LHCN-M2 (cell line): ENCODE data around the gene SERAC1. TPM values are rescaled to one million over a fixed set of nuclear protein-coding genes. Genes with fewer than 3 reads are reported as not detected.
A peak's percentile ranks its signal among the peaks of the same experiment; 100 is the strongest.

ENCODE experiments used
- DNase-seq: peaks from one replicate; pipeline ENCODE4 v3.0.0-alpha.2; 2012; ENCODE audit warnings: low read depth
- total RNA-seq: library from RNA; depleted of rRNA; stranded (reverse); fragments of >200 nt; gene quantifications from 2 replicates; pipeline ENCODE4 v1.2.3, GENCODE V29; 2014

Gene SERAC1
- total RNA-seq, 1 experiment from 2014 or later, result 8.6 TPM

DNA sequence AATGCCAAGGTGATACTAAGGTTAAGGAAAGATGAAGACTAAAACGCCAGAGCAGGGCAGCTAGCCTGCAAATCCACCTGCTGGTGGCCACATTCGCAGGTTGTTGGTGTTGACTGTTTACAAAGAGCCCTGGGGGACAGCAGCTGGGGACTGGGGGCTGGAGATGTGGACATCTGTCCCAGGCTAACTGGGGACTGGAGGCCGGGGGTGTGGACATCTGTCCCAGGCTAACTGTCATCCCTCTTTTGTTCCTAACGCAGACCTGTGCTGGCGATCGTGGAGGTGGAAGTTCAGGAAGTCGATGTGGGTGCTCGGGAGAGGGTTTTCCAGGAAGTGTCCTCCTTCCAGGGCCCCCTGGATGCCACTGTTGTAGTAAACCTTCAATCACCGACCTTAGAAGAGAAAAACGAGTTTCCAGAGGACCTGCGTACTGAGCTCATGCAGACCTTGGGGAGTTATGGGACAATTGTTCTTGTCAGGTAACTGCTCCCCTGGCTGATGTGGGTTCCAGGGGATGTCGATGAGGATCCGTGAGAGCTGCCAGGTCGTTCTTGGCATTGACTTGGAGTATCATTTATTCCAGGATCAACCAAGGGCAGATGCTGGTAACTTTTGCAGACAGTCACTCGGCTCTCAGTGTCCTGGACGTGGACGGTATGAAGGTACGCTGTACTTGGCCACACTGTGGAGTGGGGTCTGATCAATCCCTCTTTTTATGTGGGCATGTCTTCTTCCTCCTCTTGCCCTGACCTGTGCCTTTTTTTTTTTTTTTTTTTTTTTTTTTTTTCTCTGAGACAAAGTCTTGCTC, 87.0 kb downstream of the SERAC1 start:
- no peak for DNase-seq

DNA sequence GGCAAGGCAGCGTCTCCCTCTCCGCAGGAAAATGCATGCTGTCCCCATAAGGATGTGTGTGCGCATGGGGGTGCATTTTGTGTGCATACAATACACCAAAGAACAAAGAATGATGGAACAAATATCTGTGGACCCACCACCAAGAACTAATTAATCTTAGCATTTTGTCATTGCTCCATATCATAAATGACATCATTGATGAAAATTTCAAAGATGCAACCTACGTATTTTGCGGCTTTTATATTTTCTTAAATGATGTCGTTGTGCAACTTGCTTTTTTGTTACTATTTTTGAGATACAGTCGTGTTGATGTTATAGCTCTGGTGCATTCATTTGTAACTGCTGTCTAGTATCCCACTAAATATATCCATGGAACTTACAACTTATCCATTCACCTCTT, 89.7 kb downstream of the SERAC1 start:
- no peak for DNase-seq

DNA sequence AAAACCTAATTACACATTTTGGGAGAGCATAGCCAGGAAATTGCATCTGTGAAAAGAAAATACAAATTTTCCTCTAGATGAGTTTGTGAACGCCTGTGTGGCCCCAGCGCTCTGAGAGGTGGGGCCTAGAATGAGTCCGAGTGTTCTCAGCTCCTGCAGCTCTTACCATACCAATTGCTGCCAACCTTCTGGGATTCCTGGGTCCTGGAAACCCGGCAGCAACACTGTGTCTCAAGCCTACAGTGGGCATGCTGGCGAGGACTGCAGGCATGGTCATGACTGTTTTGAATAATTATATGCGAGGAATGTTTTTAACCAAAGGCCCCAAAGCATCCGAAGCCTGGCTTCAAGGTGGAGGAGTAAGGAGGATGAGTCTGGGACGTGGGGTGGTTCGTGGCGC, 90.4 kb downstream of the SERAC1 start:
- DNase-seq, result no peak

DNA sequence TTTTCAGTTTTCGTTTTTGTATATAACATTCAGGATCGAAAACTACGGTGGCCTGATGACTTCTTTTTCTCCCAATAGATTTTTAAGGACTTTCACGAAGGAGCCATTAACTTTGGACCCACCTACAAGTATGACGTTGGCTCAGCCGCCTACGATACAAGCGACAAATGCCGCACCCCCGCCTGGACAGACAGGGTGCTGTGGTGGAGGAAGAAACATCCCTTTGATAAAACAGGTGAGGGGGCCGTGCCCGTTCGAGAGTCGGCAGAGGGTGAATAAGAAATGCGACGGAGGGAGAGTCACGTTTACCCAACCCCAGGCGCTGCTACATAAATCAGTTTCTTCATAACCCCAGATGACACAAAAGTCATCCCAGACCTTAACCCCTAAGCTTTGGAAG, 91.5 kb downstream of the SERAC1 start:
- DNase-seq, result no peak

DNA sequence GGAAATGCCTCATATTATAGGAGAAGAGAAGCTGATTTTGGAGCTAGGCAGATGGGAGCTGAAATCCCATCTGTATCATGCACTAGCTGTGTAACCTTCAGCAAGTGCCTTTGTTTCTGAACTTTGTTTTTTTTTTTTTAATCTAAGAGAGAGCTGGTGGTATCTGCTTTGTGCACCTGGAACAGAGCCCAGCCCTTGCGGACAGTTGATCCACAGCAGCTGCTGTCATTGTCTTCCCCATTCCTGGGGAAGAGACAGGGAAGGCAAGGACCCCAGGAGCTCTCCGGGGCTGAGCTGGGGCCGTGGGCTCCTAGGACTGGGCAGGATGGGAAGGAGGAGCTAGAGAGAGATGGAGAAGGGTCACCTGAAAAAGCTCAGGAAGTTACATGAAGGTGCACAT, 94.3 kb downstream of the SERAC1 start:
- DNase-seq, result no peak

DNA sequence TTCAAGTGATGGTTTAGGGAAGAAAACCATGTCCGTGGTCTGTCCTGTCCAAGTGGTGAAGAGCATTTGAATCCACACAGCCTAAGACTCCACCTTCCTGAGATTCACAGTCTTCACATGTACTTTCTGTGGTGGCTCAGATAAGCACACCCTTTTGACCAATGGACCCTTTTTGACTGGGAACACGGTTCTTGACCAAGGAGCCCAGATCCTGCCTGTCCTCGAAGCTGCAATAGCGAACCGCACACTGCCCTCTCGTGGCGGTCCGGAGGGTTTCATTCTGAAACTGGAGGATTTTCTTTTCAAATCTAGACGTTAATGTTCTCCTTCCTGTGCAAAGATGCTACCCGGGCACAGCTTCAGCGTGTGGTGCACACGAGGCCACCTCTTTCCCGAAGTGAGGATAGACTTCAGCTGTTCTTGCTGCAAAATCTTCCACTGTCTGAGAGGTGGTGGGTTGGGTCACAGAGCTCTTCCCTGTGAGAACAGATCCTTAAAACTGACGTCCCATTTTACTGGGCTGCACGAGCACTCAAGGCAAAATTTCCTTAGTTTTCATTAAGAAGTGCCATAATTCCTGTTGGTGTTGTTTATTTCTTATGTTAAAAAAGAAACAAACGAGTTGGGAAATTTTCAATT, 95.9 kb downstream of the SERAC1 start:
- peak; percentile 67 for DNase-seq

DNA sequence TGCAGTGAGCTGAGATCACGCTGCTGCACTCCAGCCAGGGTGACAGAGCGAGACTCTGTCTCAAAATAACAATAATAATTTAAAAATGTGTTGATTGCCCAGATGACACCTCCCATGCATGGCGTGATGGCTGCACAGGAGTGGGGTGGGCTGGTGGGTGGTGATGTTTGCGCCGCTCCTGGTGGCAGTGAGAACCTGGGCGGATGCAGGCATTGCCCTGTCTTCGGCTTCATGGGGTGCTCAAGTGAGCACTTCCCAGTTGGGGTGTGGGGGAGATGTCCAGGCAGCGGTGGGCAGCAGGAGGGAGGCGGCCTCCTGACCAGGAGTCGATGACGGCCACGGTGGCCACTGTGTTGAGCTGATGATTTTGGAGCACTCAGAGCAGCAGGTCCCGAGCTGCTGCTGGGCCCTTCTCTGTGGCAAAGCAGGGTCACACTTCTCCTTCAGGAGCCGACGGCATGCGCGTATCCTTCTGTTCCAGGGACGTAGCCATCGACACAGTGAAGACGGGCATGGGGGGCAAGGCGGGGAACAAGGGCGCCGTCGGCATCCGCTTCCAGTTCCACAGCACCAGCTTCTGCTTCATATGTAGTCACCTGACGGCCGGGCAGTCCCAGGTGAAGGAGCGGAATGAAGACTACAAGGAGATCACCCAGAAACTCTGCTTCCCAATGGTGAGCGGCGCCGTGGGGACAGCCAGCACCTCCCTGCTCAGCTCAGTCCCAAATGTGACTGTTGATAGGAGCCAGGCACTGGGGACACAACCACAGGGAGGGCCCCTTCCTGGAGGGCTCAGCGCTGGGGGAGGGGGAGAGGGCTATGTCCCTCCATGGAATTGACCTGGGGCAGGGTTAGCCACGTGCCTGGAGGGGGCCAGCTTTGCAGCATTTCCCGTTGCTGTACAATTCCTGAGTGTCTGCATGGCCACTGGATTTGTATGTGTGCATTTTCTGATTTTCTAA, 96.7 kb downstream of the SERAC1 start:
- no peak for DNase-seq

DNA sequence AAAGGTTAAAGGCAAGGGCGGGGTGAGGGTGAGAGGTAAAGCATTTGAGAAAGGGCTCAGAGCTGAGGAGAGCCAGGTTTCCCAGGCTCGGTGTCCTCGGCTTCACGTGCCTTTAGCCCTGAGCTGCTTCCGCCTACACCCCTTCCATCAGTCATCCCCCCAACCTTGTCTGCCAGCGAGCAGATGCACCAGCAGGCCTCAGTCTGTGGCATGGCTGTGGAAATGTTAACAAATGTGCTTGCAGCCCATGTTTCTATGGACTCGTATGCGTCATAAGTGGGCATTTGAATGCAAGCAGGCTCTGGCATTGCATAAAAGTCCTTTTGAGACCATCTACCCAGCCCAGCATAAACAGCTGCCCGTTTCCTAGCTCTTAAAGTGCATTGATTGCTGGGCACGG, 97.5 kb downstream of the SERAC1 start:
- DNase-seq, result no peak

DNA sequence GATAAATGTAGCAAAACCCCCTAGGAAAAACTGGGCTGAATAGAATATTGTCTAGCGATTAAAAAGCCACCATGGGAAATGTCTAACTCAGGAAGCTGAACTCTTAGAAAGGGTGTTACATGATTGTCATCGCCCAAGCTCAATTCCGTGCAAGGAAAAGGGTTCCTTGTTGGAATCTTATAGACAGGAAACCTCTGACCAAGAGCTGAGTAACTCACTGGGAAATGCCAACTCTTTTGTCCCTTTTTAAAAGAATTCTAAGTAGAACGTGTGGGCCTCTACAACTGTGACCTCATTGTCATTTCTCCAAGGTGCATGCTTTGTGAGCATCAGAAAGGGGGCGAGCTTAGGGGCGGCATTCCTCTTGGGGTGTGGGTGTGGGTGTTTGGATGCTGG, 98.3 kb downstream of the SERAC1 start:
- DNase-seq, result no peak

DNA sequence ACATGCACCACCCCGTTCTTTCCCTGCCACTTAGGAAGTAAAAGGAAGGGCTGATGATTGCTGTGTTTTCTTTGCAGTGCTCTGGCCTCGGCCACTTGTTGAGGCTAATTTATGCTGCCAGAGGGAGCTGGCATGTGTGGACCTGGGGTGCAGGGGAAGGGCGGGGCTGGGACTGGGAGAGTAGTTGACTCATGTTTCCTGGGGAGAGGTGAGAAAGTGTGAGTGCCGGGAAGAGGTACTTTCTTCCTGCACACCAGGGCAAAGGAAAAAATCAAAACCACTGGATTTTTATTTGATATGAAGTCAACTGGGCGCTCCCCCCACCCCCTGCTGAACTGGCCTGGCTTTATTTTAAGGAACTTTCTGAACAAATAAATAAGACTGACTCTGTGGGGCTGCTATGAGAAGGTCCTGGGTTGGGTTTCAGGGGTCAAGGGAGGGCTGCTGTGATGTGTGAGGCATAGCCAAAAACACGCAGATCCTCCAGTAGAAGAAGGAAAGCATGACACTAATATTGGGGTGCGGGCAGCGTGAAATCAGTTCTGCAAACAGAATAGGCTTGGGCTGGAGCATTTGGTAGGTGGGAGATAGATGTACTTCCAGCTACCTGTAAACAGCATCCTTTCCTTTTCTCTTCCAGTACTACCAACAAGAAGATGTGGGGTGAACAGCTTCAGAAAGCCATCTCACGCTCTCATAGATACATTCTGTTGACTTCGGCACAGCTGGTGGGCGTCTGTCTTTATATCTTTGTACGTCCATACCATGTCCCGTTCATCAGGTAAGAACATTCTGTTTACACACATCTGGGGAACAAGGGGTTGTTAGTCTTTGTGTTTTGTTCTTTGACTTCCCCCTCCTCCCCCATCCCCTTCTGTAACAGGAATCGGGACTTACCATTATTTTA, 98.9 kb downstream of the SERAC1 start:
- DNase-seq, result peak; percentile 41

DNA sequence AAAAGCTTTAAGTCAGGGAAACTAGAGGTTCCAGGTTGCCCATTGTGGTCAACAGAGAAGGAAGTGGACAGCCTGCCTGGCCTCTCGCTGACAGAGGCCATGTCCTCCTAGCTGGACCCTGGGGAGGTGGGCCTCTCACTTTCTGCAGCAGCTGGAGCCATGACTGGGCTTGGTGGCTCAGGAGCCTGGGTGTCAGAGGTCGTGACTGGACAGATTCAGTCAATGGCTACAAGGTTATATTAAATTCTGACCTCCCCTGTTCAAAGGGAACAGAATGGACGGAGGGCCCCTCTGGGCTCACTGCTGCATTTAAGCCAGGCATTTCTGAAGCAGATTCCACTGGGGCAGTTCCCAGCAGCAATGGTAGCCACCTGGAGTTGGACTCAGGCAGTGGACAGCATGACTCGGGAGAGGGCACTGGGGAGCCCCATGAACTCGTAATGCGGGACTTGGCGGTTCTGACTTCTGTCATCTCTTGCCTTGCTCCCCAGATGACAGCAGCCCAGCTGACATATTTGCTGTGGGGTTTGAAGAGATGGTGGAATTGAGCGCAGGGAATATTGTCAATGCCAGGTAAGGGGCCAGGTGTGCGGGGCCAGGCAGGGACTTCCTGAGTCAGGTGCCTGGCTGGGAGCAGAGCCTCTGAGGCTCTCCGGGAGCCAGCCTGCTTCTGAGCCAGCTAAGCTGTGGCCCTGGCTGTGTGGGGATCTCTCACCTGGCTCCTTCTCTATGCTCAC, 99.7 kb downstream of the SERAC1 start:
- DNase-seq, result no peak

DNA sequence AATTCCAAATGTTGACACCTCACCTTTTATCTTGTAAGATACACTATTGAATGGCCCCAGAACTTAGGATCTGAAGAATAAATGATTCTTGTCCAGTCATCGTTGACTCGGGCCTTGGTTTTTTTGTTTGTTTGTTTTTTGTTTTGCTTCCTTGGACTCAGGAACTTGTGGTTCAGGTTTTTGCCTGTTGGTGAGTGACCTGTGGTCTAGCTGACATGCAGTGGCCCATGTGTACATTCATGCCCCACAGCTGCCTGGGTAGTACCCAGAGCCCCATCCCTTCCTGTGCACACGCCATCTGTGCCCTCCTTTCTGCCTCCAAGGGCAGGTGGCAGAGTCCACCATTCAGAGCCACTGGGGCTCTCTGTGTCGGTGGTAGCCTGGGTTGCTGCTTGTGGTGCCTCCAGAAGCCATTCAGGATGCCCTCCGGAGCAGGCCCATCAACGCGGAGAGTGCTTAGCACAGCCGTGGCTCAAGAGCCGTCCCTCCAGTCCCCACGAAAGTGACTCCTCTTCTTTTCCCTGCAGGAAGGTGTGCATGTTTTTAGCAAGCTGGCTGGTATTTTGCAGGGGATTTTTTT, 100.5 kb downstream of the SERAC1 start:
- peak; percentile 82 for DNase-seq

DNA sequence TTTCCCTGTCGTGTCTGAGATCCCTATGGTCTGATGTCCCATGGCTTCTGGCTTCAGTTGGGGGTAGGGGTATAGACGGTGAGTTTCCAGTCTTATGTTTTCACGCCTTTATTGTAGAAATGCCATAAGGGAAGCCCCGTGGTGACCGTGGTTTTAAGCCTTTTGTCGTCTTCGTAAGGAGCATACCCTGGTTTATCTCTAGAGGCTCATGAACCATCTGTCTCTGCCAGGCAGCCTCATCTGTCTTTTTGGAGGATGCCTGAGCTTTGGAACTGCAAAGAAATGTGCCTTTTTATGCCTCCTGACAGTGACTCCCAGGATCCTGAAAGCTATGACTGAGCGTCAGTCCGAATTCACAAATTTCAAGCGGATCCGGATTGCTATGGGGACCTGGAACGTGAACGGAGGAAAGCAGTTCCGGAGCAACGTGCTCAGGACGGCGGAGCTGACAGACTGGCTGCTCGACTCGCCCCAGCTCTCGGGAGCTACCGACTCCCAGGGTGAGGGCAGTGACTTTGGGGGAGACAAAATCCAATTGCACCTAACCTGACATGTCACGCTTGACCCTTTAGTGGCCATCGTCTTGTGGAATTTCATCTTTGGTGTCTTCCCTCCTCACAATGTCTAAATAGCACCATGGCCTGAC, 101.8 kb downstream of the SERAC1 start:
- no peak for DNase-seq

DNA sequence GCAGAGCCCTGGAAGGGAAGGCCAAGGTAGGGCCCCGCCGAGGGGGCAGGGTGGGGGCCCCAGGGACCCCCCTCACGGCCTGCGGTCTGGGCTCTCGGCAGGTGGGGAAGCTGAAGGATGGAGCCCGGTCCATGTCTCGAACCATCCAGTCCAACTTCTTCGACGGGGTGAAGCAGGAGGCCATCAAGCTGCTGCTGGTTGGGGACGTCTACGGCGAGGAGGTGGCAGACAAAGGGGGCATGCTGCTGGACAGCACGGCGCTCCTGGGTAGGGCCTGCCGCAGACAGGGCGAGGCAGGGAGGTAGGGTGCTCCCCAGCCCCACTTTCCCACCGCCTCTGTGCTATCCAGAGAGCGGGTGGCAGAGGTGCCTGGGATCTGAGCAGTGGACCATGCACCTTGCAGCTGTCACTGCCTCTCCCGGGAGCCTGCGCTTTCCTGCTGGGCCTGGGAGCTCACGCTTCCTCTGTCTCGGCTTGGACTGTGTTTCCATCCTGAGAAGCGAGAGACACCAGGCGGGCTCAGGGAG, 103.3 kb downstream of the SERAC1 start:
- DNase-seq, result no peak

DNA sequence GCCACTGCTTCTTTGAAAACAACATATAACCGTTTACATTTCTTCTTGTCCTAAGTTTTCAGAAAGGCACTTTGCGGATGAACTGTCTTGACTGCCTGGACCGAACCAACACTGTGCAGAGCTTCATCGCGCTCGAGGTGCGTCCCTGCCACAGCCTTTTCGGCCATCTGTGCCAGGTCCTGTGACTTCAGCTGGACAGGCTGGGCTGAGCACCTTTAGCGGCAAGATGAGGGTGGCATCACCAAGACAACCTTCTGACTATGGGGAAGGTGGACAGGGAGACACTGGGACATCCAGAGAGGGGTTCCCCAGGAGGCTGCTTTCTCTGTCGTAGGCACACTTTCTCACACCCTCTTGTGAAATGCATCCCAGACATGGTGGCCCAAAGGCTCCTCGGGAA, 104.3 kb downstream of the SERAC1 start:
- no peak for DNase-seq

DNA sequence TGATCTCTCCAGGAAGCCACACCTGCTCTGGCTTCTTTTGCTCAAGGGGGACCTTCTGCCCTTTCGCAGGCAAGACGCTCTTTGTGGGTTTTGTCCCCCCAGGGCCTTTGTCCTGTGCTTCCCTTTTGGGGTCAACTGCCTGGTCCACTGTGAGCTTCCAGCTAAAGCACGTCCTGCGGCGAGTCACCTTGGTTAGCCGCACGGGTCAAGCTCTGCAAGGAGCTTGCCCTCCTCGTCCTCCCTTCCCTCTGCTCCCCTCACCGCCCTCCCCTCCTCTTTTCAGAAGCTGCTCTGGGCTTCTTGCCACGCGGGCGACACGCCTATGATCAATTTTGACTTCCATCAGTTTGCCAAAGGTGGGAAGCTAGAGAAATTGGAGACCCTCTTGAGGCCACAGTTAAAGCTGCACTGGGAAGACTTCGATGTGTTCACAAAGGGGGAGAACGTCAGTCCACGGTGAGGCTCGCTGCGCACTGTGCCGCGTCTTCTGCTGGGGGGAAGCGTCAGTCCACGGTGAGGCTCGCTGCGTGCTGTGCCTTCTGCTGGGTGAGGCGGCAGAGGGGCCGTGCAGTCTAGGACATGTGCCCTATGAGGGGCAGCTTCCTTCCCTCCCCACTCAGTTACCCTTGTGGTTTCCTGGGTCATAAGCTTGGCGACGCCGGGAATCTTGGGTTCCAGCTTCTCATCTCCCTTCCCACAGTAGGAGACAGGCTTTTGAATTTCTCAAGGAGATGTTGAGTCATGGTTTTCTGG, 106.2 kb downstream of the SERAC1 start:
- DNase-seq, result no peak

DNA sequence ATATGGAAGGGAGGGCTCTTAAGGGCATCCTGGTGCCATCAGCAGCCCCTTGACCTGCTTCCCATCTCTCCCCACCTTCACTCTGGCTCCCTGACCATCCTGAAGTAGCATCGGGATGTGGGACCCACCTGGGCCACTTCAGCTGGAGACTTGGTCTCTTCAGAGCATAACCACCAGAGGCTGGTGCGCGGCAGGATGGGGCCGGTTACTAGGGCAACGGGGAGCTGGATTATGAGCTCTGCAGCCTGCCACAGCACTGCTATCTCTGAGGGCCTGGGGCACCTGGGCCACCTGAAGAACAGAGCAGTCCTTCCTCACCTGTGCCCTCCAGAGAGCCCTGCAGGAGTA, 106.7 kb downstream of the SERAC1 start:
- DNase-seq, result no peak
